H1 (cell line): Measurements from ENCODE around the gene QSOX1. TPM values are rescaled to one million over a fixed set of nuclear protein-coding genes. Genes with fewer than 3 reads are reported as not detected.

Experiments
- CTCF ChIA-PET: fragments of 300-600 bp; sonication (Branson Sonifier 250); formaldehyde crosslinking; loops from one replicate; lab custom pipeline; 2021; ENCODE audit not compliant: partially characterized antibody; lab: Charles Lee
- POLR2A ChIA-PET: fragments of 300-600 bp; sonication (Branson Sonifier 250); formaldehyde crosslinking; loops from one replicate; lab custom pipeline; 2021; ENCODE audit warnings: inconsistent platforms; ENCODE audit not compliant: partially characterized antibody; lab: Charles Lee
- DNase-seq, 2 experiments: peaks; one replicate each; pipeline versions ENCODE4 v3.0.0 to v3.0.0-alpha.2; 2010 to 2022; ENCODE audit warnings: low spot score in 2 of 2, low read depth in 1 of 2, mixed read lengths in 1 of 2
- FAIRE-seq: peaks from 2 replicates; lab custom pipeline; 2011; peaks lifted over from hg19 to GRCh38; lab: Jason Lieb, UNC
- H2AFZ ChIP-seq: 2 replicates; pipeline ENCODE4 v1.8.1; 2012; ENCODE audit warnings: low read length, inconsistent platforms
- H2AK5ac ChIP-seq: 2 replicates; pipeline ENCODE4 v1.6.1; 2013; ENCODE audit warnings: low read depth, low read length
- H2BK120ac ChIP-seq: replicated peaks from 2 replicates; pipeline ENCODE3; 2013; ENCODE audit warnings: low read depth, low read length, inconsistent platforms
- H2BK12ac ChIP-seq: 2 replicates; pipeline ENCODE4 v1.6.1; 2013; ENCODE audit warnings: low read depth, low read length
- H2BK15ac ChIP-seq: 2 replicates; pipeline ENCODE4 v1.6.1; 2013; ENCODE audit warnings: low read length
- H2BK20ac ChIP-seq: 2 replicates; pipeline ENCODE4 v1.6.1; 2013; ENCODE audit warnings: low read length
- H2BK5ac ChIP-seq: 2 replicates; pipeline ENCODE4 v1.6.1; 2013; ENCODE audit warnings: low read depth, low read length
- H3K14ac ChIP-seq: 2 replicates; pipeline ENCODE4 v1.6.1; 2013; ENCODE audit warnings: inconsistent platforms; ENCODE audit not compliant: insufficient read length
- H3K18ac ChIP-seq: 2 replicates; pipeline ENCODE4 v1.6.1; 2013; ENCODE audit warnings: low read length; ENCODE audit errors: extremely low read depth
- H3K23ac ChIP-seq: 2 replicates; pipeline ENCODE4 v1.6.1; 2013; ENCODE audit warnings: inconsistent platforms; ENCODE audit not compliant: insufficient read length
- H3K23me2 ChIP-seq: 2 replicates; pipeline ENCODE4 v1.6.1; 2013; ENCODE audit warnings: low read depth, low read length
- H3K27ac ChIP-seq: 2 replicates; pipeline ENCODE4 v1.6.1; 2011; ENCODE audit warnings: low read depth, low read length, inconsistent platforms
- H3K27me3 ChIP-seq, 4 experiments: replicated peaks in 1 of 4; 1 replicate in 1 of 4; 2 replicates in 3 of 4; pipeline versions ENCODE4 v1.6.1 to v1.8.1; 2011 to 2013; ENCODE audit warnings: low read length in 3 of 4, mild to moderate bottlenecking in 3 of 4, inconsistent platforms in 2 of 4, mixed read lengths in 2 of 4, moderate library complexity in 1 of 4; ENCODE audit not compliant: control insufficient read depth in 3 of 4, insufficient read depth in 3 of 4; ENCODE audit errors: extremely low read depth in 1 of 4
- H3K36me3 ChIP-seq, 4 experiments: 2 replicates each; pipeline versions ENCODE4 v1.6.1 to v1.8.1; 2011 to 2013; ENCODE audit warnings: mild to moderate bottlenecking in 4 of 4, low read length in 3 of 4, moderate library complexity in 2 of 4, control low read depth in 1 of 4, inconsistent platforms in 1 of 4; ENCODE audit not compliant: insufficient read depth in 4 of 4, control insufficient read depth in 2 of 4
- H3K4ac ChIP-seq: replicated peaks from 2 replicates; pipeline ENCODE3; 2013; ENCODE audit warnings: low read length, low read depth, mixed read lengths, inconsistent platforms; ENCODE audit not compliant: insufficient read length
- H3K4me1 ChIP-seq, 4 experiments: replicated peaks in 1 of 4; 1 replicate in 1 of 4; 2 replicates in 3 of 4; pipeline versions ENCODE4 v1.6.1 to v1.8.1; 2011 to 2013; ENCODE audit warnings: low read length in 3 of 4, inconsistent platforms in 2 of 4, mixed read lengths in 1 of 4; ENCODE audit not compliant: insufficient read depth in 4 of 4, control insufficient read depth in 3 of 4
- H3K4me2 ChIP-seq, 2 experiments: 2 replicates each; pipeline versions ENCODE4 v1.6.1 to v1.8.1; 2011 to 2013; ENCODE audit warnings: low read depth in 2 of 2, low read length in 2 of 2, control low read depth in 1 of 2, inconsistent platforms in 1 of 2, mild to moderate bottlenecking in 1 of 2; ENCODE audit not compliant: insufficient read depth in 1 of 2
- H3K4me3 ChIP-seq, 4 experiments: fragments of 200-600, 300-600 bp in 1 of 4; sonication (generic), shearing (Covaris generic), sonication (Bioruptor Twin) in 1 of 4; 2 replicates each; pipeline versions ENCODE4 v1.5.1 to v1.8.1; 2011 to 2016; ENCODE audit warnings: low read length in 4 of 4, low read depth in 3 of 4, control low read depth in 2 of 4, inconsistent platforms in 2 of 4, mild to moderate bottlenecking in 2 of 4, mixed read lengths in 1 of 4, moderate library complexity in 1 of 4; ENCODE audit not compliant: insufficient read depth in 2 of 4; ENCODE audit errors: extremely low read depth in 1 of 4
- H3K56ac ChIP-seq: replicated peaks from 2 replicates; pipeline ENCODE3; 2013; ENCODE audit warnings: low read depth, mild to moderate bottlenecking, mixed read lengths, low read length, inconsistent platforms; ENCODE audit not compliant: insufficient read length
- H3K79me1 ChIP-seq: 2 replicates; pipeline ENCODE4 v1.6.1; 2013; ENCODE audit warnings: low read depth, low read length, control low read depth
- H3K79me2 ChIP-seq, 2 experiments: 2 replicates each; pipeline versions ENCODE4 v1.6.1 to v1.8.1; 2012 to 2013; ENCODE audit warnings: low read length in 2 of 2, mild to moderate bottlenecking in 2 of 2, inconsistent platforms in 1 of 2; ENCODE audit not compliant: insufficient read depth in 2 of 2, control insufficient read depth in 1 of 2
- H3K9ac ChIP-seq, 4 experiments: replicated peaks in 1 of 4; 1 replicate in 1 of 4; 2 replicates in 3 of 4; pipeline versions ENCODE4 v1.6.1 to v1.8.1; 2011 to 2013; ENCODE audit warnings: low read depth in 3 of 4, low read length in 3 of 4, control low read depth in 2 of 4, mild to moderate bottlenecking in 2 of 4, moderate library complexity in 2 of 4, inconsistent platforms in 1 of 4; ENCODE audit errors: extremely low read depth in 1 of 4
- H3K9me3 ChIP-seq, 2 experiments: 2 replicates each; pipeline versions ENCODE4 v1.6.1 to v1.8.1; 2012 to 2013; ENCODE audit warnings: mild to moderate bottlenecking in 2 of 2, moderate library complexity in 2 of 2, control low read depth in 1 of 2, inconsistent platforms in 1 of 2, low read depth in 1 of 2, low read length in 1 of 2, mixed read lengths in 1 of 2; ENCODE audit not compliant: insufficient read depth in 2 of 2
- H4K20me1 ChIP-seq, 2 experiments: replicated peaks in 1 of 2; 2 replicates each; pipeline versions ENCODE3 to v1.8.1; 2011 to 2013; ENCODE audit warnings: inconsistent platforms in 2 of 2, low read length in 2 of 2, mild to moderate bottlenecking in 1 of 2; ENCODE audit not compliant: insufficient read depth in 2 of 2, control insufficient read depth in 1 of 2
- H4K5ac ChIP-seq: 2 replicates; pipeline ENCODE4 v1.6.1; 2013; ENCODE audit warnings: low read length, low read depth, mixed read lengths, inconsistent platforms; ENCODE audit not compliant: insufficient read length
- H4K8ac ChIP-seq: 2 replicates; pipeline ENCODE4 v1.8.0; 2013; ENCODE audit warnings: mild to moderate bottlenecking, moderate library complexity, low read length, inconsistent platforms; ENCODE audit not compliant: insufficient read depth; ENCODE audit errors: extremely low read depth
- H4K91ac ChIP-seq: replicated peaks from 2 replicates; pipeline ENCODE3; 2013; ENCODE audit warnings: low read length, mixed read lengths, inconsistent platforms; ENCODE audit not compliant: insufficient read length
- ASH2L ChIP-seq: fragments of 200-600, 300-600 bp; sonication (generic); IDR thresholded peaks from one replicate; pipeline ENCODE4 v1.7.1; 2017; ENCODE audit warnings: low read length
- FOSL1 ChIP-seq: IDR thresholded peaks from 2 replicates; pipeline ENCODE4 v1.6.1; 2011; ENCODE audit warnings: mild to moderate bottlenecking, low read depth, low read length, moderate library complexity; ENCODE audit not compliant: insufficient read depth
- GABPA ChIP-seq: IDR thresholded peaks from 2 replicates; pipeline ENCODE4 v1.6.1; 2011; ENCODE audit warnings: mild to moderate bottlenecking, low read length, moderate library complexity, borderline replicate concordance; ENCODE audit not compliant: insufficient read depth
- NANOG ChIP-seq: IDR thresholded peaks from 2 replicates; pipeline ENCODE4 v1.6.1; 2011; ENCODE audit warnings: low read length, low read depth, mild to moderate bottlenecking, inconsistent platforms; ENCODE audit not compliant: insufficient read depth, poor library complexity, severe bottlenecking
- RFX5 ChIP-seq: IDR thresholded peaks from 2 replicates; pipeline ENCODE4 v1.6.1; 2011; ENCODE audit warnings: low read depth, low read length, improper control_type of control experiment, borderline replicate concordance
- TAF7 ChIP-seq: optimal IDR thresholded peaks from 2 replicates; pipeline ENCODE3; 2011; ENCODE audit warnings: low read depth, mild to moderate bottlenecking, inconsistent platforms, low read length, moderate library complexity, borderline replicate concordance
- WGBS, 2 experiments: shearing (Covaris generic) in 1 of 2; methylation state at CpG; one replicate each; pipeline versions ENCODE4 v1.1.6 to v1.1.7; 2013 to 2015; ENCODE audit warnings: low lambda C conversion rate in 2 of 2, mixed read lengths in 2 of 2, inconsistent platforms in 1 of 2, low coverage in 1 of 2, missing lambda C conversion rate in 1 of 2; ENCODE audit not compliant: insufficient replicate concordance in 2 of 2, insufficient coverage in 1 of 2, insufficient read length in 1 of 2; ENCODE audit errors: extremely low coverage in 1 of 2, missing lambda C conversion rate in 1 of 2; 5-methylcytosine and 5-hydroxymethylcytosine counted together
- polyA plus RNA-seq, 7 experiments: library from polyadenylated mRNA; depleted of rRNA in 3 of 7; stranded (reverse) in 5 of 7; unstranded in 2 of 7; fragments of >200 nt in 5 of 7; fragments of 200-250 nt in 2 of 7; gene quantifications; 1 replicate in 5 of 7; 2 replicates in 1 of 7; 4 replicates in 1 of 7; pipeline versions ENCODE4 v1.2.1 to v1.2.3, GENCODE V29; 2011 to 2013; ENCODE audit warnings: missing spikeins in 2 of 7, mixed read lengths in 2 of 7
- total RNA-seq: library from RNA; stranded (reverse); fragmentation: NEBNext Ultra II Directional; extraction: Animal tissue kit (Norgen Biotek cat#: 25700); gene quantifications from 2 replicates; pipeline ENCODE4 v1.2.1, GENCODE V29; 2021
- TF ChIP-seq, protein P1 (sequence below): IDR thresholded peaks from 2 replicates; pipeline ENCODE4 v1.6.1; 2011; ENCODE audit warnings: low read depth, mild to moderate bottlenecking, low read length; ENCODE audit not compliant: insufficient read depth

QSOX1 gene
- total and polyA plus RNA-seq, 2 of the 8 experiments (the other 6 are each of a cell fraction or from before 2014, with no cell fraction given): 97.7 to 123 TPM

DNA sequence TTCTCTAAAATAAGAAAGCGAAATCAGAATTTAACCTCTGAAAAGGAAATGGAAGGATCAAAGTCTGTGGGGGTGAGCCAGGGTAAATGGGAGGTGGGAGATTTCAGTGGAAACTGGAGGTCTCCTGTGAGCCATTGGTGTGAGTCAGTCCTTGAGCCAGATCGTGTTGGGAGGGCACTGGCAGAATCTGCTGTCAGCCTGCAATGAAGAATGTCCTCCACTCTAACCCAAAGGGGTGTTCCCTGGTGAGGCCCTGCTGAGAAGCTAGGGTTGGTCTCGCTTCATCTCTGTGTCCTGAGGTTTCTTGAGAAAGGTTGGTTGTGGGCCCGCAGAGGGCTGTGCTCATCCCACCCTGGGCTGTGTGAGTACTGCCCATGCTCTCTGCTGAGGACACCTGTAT is 2.4 kb downstream of the QSOX1 start:
- H4K20me1 ChIP-seq: peaks cover 10 to 13% of the 10 kb centered on the region in 2 experiments
- H3K4me3 ChIP-seq: no peak overlapping the region
- peaks cover 5 to 52% of the 10 kb centered on the region in 2 experiments; a peak in 3 of 4 replicates for H3K79me2 ChIP-seq
- H4K5ac ChIP-seq: no peak overlapping the region
- CTCF ChIA-PET: interaction anchor here (4.1 to 8.1 kb wide), 2 partner anchors 10 to 23 kb away, joined by 37 to 108 read pairs; no protein-coding TSS in a partner anchor
- H3K4me1 ChIP-seq: peaks cover 1 to 11% (median 6%) of the 10 kb centered on the region in 4 experiments; a peak in 6 of 7 replicates
- H2AFZ ChIP-seq: no peak overlapping the region
- no peak overlapping the region for H2BK15ac ChIP-seq
- H3K27me3 ChIP-seq: peaks cover 0 to 15% (median 8%) of the 10 kb centered on the region in 4 experiments; a peak in 6 of 7 replicates
- H3K36me3 ChIP-seq: no peaks in the 10 kb centered on the region
- no peak overlapping the region for H4K91ac ChIP-seq
- H3K23ac ChIP-seq: no peak overlapping the region
- FAIRE-seq: no peak
- H3K56ac ChIP-seq: no peak overlapping the region
- H3K14ac ChIP-seq: no peak overlapping the region
- no peak overlapping the region for H3K4ac ChIP-seq
- peak overlapping the region in 1 of 2 experiments; percentile 80; a peak in 1 of 4 replicates for H3K4me2 ChIP-seq
- H3K27ac ChIP-seq: no peak overlapping the region
- H4K8ac ChIP-seq: no peak overlapping the region
- no peak overlapping the region; a peak in 1 of 7 replicates for H3K9ac ChIP-seq
- no peak overlapping the region for H2BK120ac ChIP-seq
- 88% methylated on average over 4 of the region's 4 CpGs; no CpG with 5 or more reads in 1 of the 2 experiments for WGBS, 2 experiments
- H2AK5ac ChIP-seq: no peak overlapping the region; the same call in 1 of the 2 replicates
- no peak for DNase-seq
- TF ChIP-seq FOSL1: no peak
- no peak for TF ChIP-seq ASH2L
- no peak for TF ChIP-seq TAF7
- TF ChIP-seq RFX5: no peak
- TF ChIP-seq NANOG: no peak
- TF ChIP-seq GABPA: no peak
- TF ChIP-seq, protein P1, sequence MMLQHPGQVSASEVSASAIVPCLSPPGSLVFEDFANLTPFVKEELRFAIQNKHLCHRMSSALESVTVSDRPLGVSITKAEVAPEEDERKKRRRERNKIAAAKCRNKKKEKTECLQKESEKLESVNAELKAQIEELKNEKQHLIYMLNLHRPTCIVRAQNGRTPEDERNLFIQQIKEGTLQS: no peak
- peaks cover 8% of the 10 kb centered on the region for H3K23me2 ChIP-seq
- POLR2A ChIA-PET: interaction anchor here (4.2 kb wide), 1 partner anchor 10 kb away, joined by 36 read pairs; no protein-coding TSS in a partner anchor
- H2BK5ac ChIP-seq: no peak overlapping the region
- no peak overlapping the region for H2BK20ac ChIP-seq
- no peak overlapping the region for H2BK12ac ChIP-seq
- H3K79me1 ChIP-seq: peaks cover 16% of the 10 kb centered on the region
- no peak overlapping the region for H3K18ac ChIP-seq
- H3K9me3 ChIP-seq: no peaks in the 10 kb centered on the region
